PFSK-1 (cell line): ENCODE results near the gene MAX.

Experiments used
- FOXP2 ChIP-seq: optimal IDR thresholded peaks from 2 replicates; pipeline ENCODE3; 2011; ENCODE audit warnings: borderline replicate concordance, control low read depth, inconsistent platforms; ENCODE audit not compliant: insufficient read depth; ENCODE audit errors: extremely low read length, extremely low read depth
- POLR2AphosphoS5 ChIP-seq: IDR thresholded peaks from 2 replicates; pipeline ENCODE4 v1.6.1; 2012; ENCODE audit warnings: low read depth, mild to moderate bottlenecking, control low read depth, low read length, moderate library complexity
- REST ChIP-seq, 2 experiments: IDR thresholded peaks; 2 replicates each; pipeline versions ENCODE4 v1.6.1 to v1.8.0; 2011 to 2012; ENCODE audit warnings: low read depth in 2 of 2, low read length in 2 of 2, control low read depth in 1 of 2, inconsistent platforms in 1 of 2, mild to moderate bottlenecking in 1 of 2, moderate library complexity in 1 of 2; ENCODE audit not compliant: insufficient read depth in 1 of 2
- SIN3A ChIP-seq: IDR thresholded peaks from 2 replicates; pipeline ENCODE4 v1.6.1; 2012; ENCODE audit warnings: mild to moderate bottlenecking, low read length, moderate library complexity, borderline replicate concordance; ENCODE audit not compliant: insufficient read depth
- TAF1 ChIP-seq: IDR thresholded peaks from 2 replicates; pipeline ENCODE4 v1.6.1; 2012; ENCODE audit warnings: low read length, control low read depth, borderline replicate concordance; ENCODE audit not compliant: insufficient read depth

MAX gene

GRCh38 chr14:65095633-65096205 lies 6.6 kb downstream of the MAX start:
- TF ChIP-seq TAF1 (no peak), REST (IDR thresholded peaks at IDR 0.05; ENCODE audit: insufficient read depth in 1 of 2, low read depth in 2 of 2, low read length in 2 of 2) (no peak), SIN3A (no peak), POLR2AphosphoS5 (no peak), FOXP2 (no peak)

GRCh38 chr14:65092349-65092748 lies 10.0 kb downstream of the MAX start:
- TF ChIP-seq REST (IDR thresholded peaks at IDR 0.05; ENCODE audit: insufficient read depth in 1 of 2, low read depth in 2 of 2, low read length in 2 of 2), result no peak

DNA sequence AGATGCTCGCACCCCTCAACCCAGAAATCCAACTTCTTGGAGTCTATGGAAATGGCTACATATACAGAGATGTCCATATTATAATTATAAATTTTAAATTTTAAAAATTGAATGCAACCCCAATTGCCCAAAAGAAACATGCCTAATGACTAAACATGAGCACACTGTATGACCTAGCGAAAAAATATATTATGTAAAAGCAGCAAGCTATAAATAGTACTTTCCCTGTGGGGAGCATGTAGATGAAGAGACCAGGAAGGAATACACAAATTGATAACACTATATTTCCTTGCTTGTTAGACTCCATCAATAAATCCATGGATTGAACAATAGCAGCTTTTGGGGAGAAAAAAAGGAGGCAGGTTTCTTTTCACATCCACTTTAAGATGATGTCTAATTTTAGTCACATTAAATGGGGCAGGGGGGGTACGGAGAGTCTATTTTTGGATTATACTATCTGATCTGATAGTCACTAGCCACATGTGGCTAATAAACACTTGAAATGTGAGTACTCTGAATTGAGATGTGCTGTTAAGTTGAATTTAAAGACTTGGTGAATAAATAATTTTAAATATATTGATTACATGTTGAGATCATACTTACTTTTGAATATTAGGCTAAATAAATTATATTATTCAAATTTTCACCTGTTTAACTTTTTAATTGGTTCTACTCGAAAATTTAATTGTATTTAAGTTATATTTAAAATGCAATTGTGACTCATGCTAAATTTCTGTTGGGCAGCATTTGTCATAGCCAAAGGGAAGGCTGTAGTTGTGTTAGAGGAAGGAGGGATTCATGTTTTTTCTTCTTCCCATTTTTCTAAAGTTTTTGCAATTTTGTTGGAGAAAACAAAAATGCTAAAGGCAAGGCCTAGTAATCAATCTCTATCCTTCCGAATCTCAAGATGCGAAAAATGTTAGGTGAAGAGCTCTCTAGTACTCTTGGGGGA lies 17.5 kb downstream of the MAX start:
- TF ChIP-seq REST (IDR thresholded peaks at IDR 0.05; ENCODE audit: insufficient read depth in 1 of 2, low read depth in 2 of 2, low read length in 2 of 2), result no peak
- no peak for TF ChIP-seq POLR2AphosphoS5
- TF ChIP-seq SIN3A, result no peak
- TF ChIP-seq TAF1, result no peak
- TF ChIP-seq FOXP2, result no peak

DNA sequence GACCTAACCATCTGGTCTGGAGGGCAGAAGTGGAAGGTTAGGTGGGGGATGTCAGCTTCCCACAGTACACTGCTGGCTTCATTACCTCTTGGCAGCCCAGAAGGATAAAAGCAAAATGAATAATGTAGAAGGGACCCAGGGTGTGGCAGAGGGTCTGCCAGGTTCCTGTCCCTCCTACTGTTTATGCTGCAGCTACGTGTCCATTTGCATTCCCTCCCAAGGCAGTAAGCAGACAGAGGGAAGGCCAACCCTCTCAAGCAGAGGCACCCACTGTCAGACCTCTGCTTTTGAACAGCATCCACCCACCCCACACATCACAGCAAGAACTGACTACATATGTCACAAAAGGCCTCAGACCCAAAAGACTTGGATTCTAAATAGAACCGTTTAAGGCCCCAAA lies 19.4 kb downstream of the MAX start:
- TF ChIP-seq TAF1, result no peak

GRCh38 chr14:65080960-65081747 lies 21.2 kb downstream of the MAX start:
- TF ChIP-seq TAF1 (no peak), POLR2AphosphoS5 (no peak), SIN3A (no peak), REST (IDR thresholded peaks at IDR 0.05; ENCODE audit: insufficient read depth in 1 of 2, low read depth in 2 of 2, low read length in 2 of 2) (no peak), FOXP2 (no peak)
